NCI-H748 (cell line): Measurements from ENCODE around the gene PFKFB3.
"Not testable (repeated sequence)": the region's sequence is repeated elsewhere in the genome, so short reads cannot be mapped to it uniquely, and the experiment has no call there.

Experiments
- DNase-seq: peaks from one replicate; lab custom pipeline; 2025; ENCODE audit not compliant: unreplicated experiment; lab: John Stamatoyannopoulos, UW

PFKFB3 gene

GRCh38 chr10:6270951-6271350, 68.2 kb downstream of the PFKFB3 start:
- no peak for DNase-seq

GRCh38 chr10:6271663-6272062, 68.9 kb downstream of the PFKFB3 start:
- no peak for DNase-seq

GRCh38 chr10:6272126-6272525, 69.4 kb downstream of the PFKFB3 start:
- no peak for DNase-seq

- no peak for DNase-seq
Measured at GRCh38 chr10:6273351-6273750, 70.6 kb downstream of the PFKFB3 start.

GRCh38 chr10:6274040-6274439, 71.3 kb downstream of the PFKFB3 start:
- no peak for DNase-seq

- no peak for DNase-seq
Measured at GRCh38 chr10:6274484-6274883, 71.8 kb downstream of the PFKFB3 start.

- peak; percentile 9 for DNase-seq
Measured at GRCh38 chr10:6275022-6275997, 72.6 kb downstream of the PFKFB3 start.

- no peak for DNase-seq
Measured at GRCh38 chr10:6276356-6276755, 73.6 kb downstream of the PFKFB3 start.

GRCh38 chr10:6278519-6279120, 75.9 kb downstream of the PFKFB3 start:
- no peak for DNase-seq

- no peak for DNase-seq
Measured at GRCh38 chr10:6279540-6280267, 77.0 kb downstream of the PFKFB3 start.

GRCh38 chr10:6280291-6280690, 77.6 kb downstream of the PFKFB3 start:
- no peak for DNase-seq

GRCh38 chr10:6282454-6282958, 79.8 kb downstream of the PFKFB3 start:
- no peak for DNase-seq

GRCh38 chr10:6283655-6284054, 80.9 kb downstream of the PFKFB3 start:
- no peak for DNase-seq

- DNase-seq: not testable (repeated sequence)
Measured at GRCh38 chr10:6290621-6291020, 87.9 kb downstream of the PFKFB3 start.

- DNase-seq: no peak
Measured at GRCh38 chr10:6292741-6293151, 90.0 kb downstream of the PFKFB3 start.

- DNase-seq: not testable (repeated sequence)
Measured at GRCh38 chr10:6296425-6296824, 93.7 kb downstream of the PFKFB3 start.

GRCh38 chr10:6296828-6297251, 94.1 kb downstream of the PFKFB3 start:
- no peak for DNase-seq

GRCh38 chr10:6297522-6297921, 94.8 kb downstream of the PFKFB3 start:
- DNase-seq: no peak

- no peak for DNase-seq
Measured at GRCh38 chr10:6297951-6298381, 95.2 kb downstream of the PFKFB3 start.

GRCh38 chr10:6298428-6298827, 95.7 kb downstream of the PFKFB3 start:
- DNase-seq: no peak

- DNase-seq: no peak
Measured at GRCh38 chr10:6299234-6299633, 96.5 kb downstream of the PFKFB3 start.
